ENCODE measurements around the gene GLRA3. TPM values are rescaled to one million over a fixed set of nuclear protein-coding genes. Genes with fewer than 3 reads are reported as not detected.

Gene GLRA3
- polyA plus RNA-seq, 3 donors: not detected

GRCh38 chr4:174672276-174672675, 156.8 kb downstream of the GLRA3 start:
- H3K27me3 Mint-ChIP-seq (ENCODE audit: low read depth in 3 of 3): peaks cover 0 to 13% (median 3%) of the 10 kb centered on the region in 3 donors
- H3K4me1 Mint-ChIP-seq: no peaks in the 10 kb centered on the region
- H3K4me3 Mint-ChIP-seq: no peak overlapping the region
- no peak overlapping the region for H3K27ac Mint-ChIP-seq
- Histone ChIP-seq H3K36me3 (replicated peaks in 1 of 2; ENCODE audit: control insufficient read depth in 1 of 2, insufficient read depth in 2 of 2, low read length in 2 of 2) (no peaks in the 10 kb centered on the region), H3K9ac (ENCODE audit: insufficient read depth, low read length, poor library complexity, severe bottlenecking) (no peak overlapping the region), H3K4me3 (replicated peaks in 1 of 3; ENCODE audit: low read depth in 2 of 3, low read length in 3 of 3) (no peak overlapping the region), H3K27ac (ENCODE audit: low read depth in 1 of 2, low read length in 2 of 2) (no peak overlapping the region), H4K20me1 (ENCODE audit: insufficient read depth, low read length) (no peaks in the 10 kb centered on the region), H3K79me2 (ENCODE audit: insufficient read depth, low read length) (no peaks in the 10 kb centered on the region), H3K4me2 (replicated peaks; ENCODE audit: extremely low read depth, low read length, poor library complexity, severe bottlenecking) (no peak overlapping the region), H3K27me3 (ENCODE audit: control insufficient read depth in 2 of 2, insufficient read depth in 2 of 2, low read length in 2 of 2) (no peaks in the 10 kb centered on the region), H3K4me1 (ENCODE audit: control insufficient read depth in 1 of 2, insufficient read depth in 2 of 2, low read length in 2 of 2) (no peaks in the 10 kb centered on the region), H2AFZ (ENCODE audit: insufficient read depth, low read depth, low read length, poor library complexity, severe bottlenecking) (no peak overlapping the region), H3K9me3 (replicated peaks in 1 of 2; ENCODE audit: control insufficient read depth in 1 of 2, insufficient read depth in 1 of 2, low read length in 2 of 2) (no peaks in the 10 kb centered on the region)
- no peaks in the 10 kb centered on the region for H3K36me3 Mint-ChIP-seq
- no peak for DNase-seq
- no peak for TF ChIP-seq CTCF (IDR thresholded peaks at IDR 0.05)
- intact Hi-C loops (cut with micrococcal nuclease): no loop called here
- WGBS (ENCODE audit: insufficient coverage): no CpG with 5 or more reads among the region's 4 CpGs
- H3K9me3 Mint-ChIP-seq: peaks cover 0 to 2% (median 0%) of the 10 kb centered on the region in 7 donors

GRCh38 chr4:174669270-174669669, 159.8 kb downstream of the GLRA3 start:
- no peak overlapping the region for H3K4me2 ChIP-seq (replicated peaks; ENCODE audit: extremely low read depth, low read length, poor library complexity, severe bottlenecking)
- TF ChIP-seq CTCF (IDR thresholded peaks at IDR 0.05): no peak
- no CpG with 5 or more reads among the region's 3 CpGs for WGBS (ENCODE audit: insufficient coverage)
- Mint-ChIP-seq H3K9me3 (peaks cover 0 to 2% (median 0%) of the 10 kb centered on the region in 7 donors), H3K36me3 (no peaks in the 10 kb centered on the region), H3K27ac (no peak overlapping the region), H3K27me3 (ENCODE audit: low read depth in 3 of 3) (peaks cover 2 to 10% (median 3%) of the 10 kb centered on the region in 3 donors), H3K4me1 (no peaks in the 10 kb centered on the region), H3K4me3 (no peak overlapping the region)
- no peak overlapping the region for H3K27ac ChIP-seq (ENCODE audit: low read depth in 1 of 2, low read length in 2 of 2)
- no peak overlapping the region for H3K9ac ChIP-seq (ENCODE audit: insufficient read depth, low read length, poor library complexity, severe bottlenecking)
- H3K4me1 ChIP-seq (ENCODE audit: control insufficient read depth in 1 of 2, insufficient read depth in 2 of 2, low read length in 2 of 2): no peaks in the 10 kb centered on the region
- intact Hi-C loops (cut with micrococcal nuclease): no loop called here
- H3K9me3 ChIP-seq (replicated peaks in 1 of 2; ENCODE audit: control insufficient read depth in 1 of 2, insufficient read depth in 1 of 2, low read length in 2 of 2): no peaks in the 10 kb centered on the region
- H3K27me3 ChIP-seq (ENCODE audit: control insufficient read depth in 2 of 2, insufficient read depth in 2 of 2, low read length in 2 of 2): no peaks in the 10 kb centered on the region
- DNase-seq: no peak
- H4K20me1 ChIP-seq (ENCODE audit: insufficient read depth, low read length): no peaks in the 10 kb centered on the region
- no peak overlapping the region for H3K4me3 ChIP-seq (replicated peaks in 1 of 3; ENCODE audit: low read depth in 2 of 3, low read length in 3 of 3)
- no peak overlapping the region for H2AFZ ChIP-seq (ENCODE audit: insufficient read depth, low read depth, low read length, poor library complexity, severe bottlenecking)
- H3K36me3 ChIP-seq (replicated peaks in 1 of 2; ENCODE audit: control insufficient read depth in 1 of 2, insufficient read depth in 2 of 2, low read length in 2 of 2): no peaks in the 10 kb centered on the region
- H3K79me2 ChIP-seq (ENCODE audit: insufficient read depth, low read length): no peaks in the 10 kb centered on the region

All from CD14-positive monocyte (primary cell).